B cell (primary cell): ENCODE measurements around the gene OSR1.

ENCODE experiments used
- CTCF ChIP-seq: fragments of 200-600 bp; IDR thresholded peaks from one replicate; pipeline ENCODE4 v1.8.0; 2022; ENCODE audit warnings: antibody characterized with exemption, mild to moderate bottlenecking
- EZH2 ChIP-seq: IDR thresholded peaks from 2 replicates; pipeline ENCODE4 v1.6.1; 2012; ENCODE audit warnings: borderline replicate concordance, low read depth, mild to moderate bottlenecking, moderate library complexity, low read length; ENCODE audit not compliant: insufficient read depth, poor library complexity, severe bottlenecking

- no peak for TF ChIP-seq CTCF
- TF ChIP-seq EZH2: no peak
Measured at GRCh38 chr2:19392191-19392590, 33.8 kb upstream of the OSR1 start.
